Progenitor cell of endocrine pancreas (in vitro differentiated cells): ENCODE measurements around the gene REL. TPM values are rescaled to one million over a fixed set of nuclear protein-coding genes. Genes with fewer than 3 reads are reported as not detected.

Experiments used
- DNase-seq: peaks from one replicate; pipeline ENCODE4 v3.0.0; 2021; ENCODE audit warnings: low spot score; ENCODE audit not compliant: unreplicated experiment
- H3K27ac Mint-ChIP-seq: 2 replicates; pipeline ENCODE4 v1.8.0; 2021; ENCODE audit warnings: mild to moderate bottlenecking, moderate library complexity, mixed read lengths
- H3K27me3 Mint-ChIP-seq: 2 replicates; pipeline ENCODE4 v1.8.0; 2021; ENCODE audit warnings: mixed read lengths
- H3K36me3 Mint-ChIP-seq: 2 replicates; pipeline ENCODE4 v1.8.0; 2022; ENCODE audit warnings: mixed read lengths; ENCODE audit not compliant: insufficient read depth
- H3K4me1 Mint-ChIP-seq: 2 replicates; pipeline ENCODE4 v1.8.0; 2021; ENCODE audit warnings: low read depth, mixed read lengths
- H3K4me3 Mint-ChIP-seq: 2 replicates; pipeline ENCODE4 v1.8.0; 2021; ENCODE audit warnings: low read depth, mild to moderate bottlenecking, moderate library complexity, mixed read lengths
- H3K9me3 Mint-ChIP-seq: 2 replicates; pipeline ENCODE4 v1.8.0; 2021; ENCODE audit warnings: low read depth, mixed read lengths
- CTCF ChIP-seq: fragments of 200-600 bp; sonication (generic); IDR thresholded peaks from one replicate; pipeline ENCODE4 v1.5.0; 2021; ENCODE audit warnings: antibody characterized with exemption, mild to moderate bottlenecking; ENCODE audit not compliant: unreplicated experiment
- total RNA-seq: library from RNA; stranded (reverse); gene quantifications from 2 replicates; pipeline ENCODE4 v1.2.1, GENCODE V29; 2021

REL gene
- total RNA-seq, 1 donor from 2014 or later = 11.9 TPM

GRCh38 chr2:60957643-60958042, 76.3 kb downstream of the REL start:
- H3K9me3 Mint-ChIP-seq = no peaks in the 10 kb centered on the region
- DNase-seq = no peak
- H3K27me3 Mint-ChIP-seq = no peaks in the 10 kb centered on the region
- no peak overlapping the region for H3K4me3 Mint-ChIP-seq
- H3K4me1 Mint-ChIP-seq = no peaks in the 10 kb centered on the region
- H3K36me3 Mint-ChIP-seq = peaks cover 7% of the 10 kb centered on the region
- no peak for TF ChIP-seq CTCF
- H3K27ac Mint-ChIP-seq = no peak overlapping the region

- no peak for DNase-seq
- Mint-ChIP-seq H3K27ac (no peak overlapping the region), H3K4me1 (no peaks in the 10 kb centered on the region), H3K4me3 (no peak overlapping the region), H3K9me3 (no peaks in the 10 kb centered on the region), H3K27me3 (no peaks in the 10 kb centered on the region), H3K36me3 (peaks cover 2% of the 10 kb centered on the region)
- TF ChIP-seq CTCF = no peak
Observed at GRCh38 chr2:60958361-60958760, 77.0 kb downstream of the REL start.

- Mint-ChIP-seq H3K9me3 (no peaks in the 10 kb centered on the region), H3K27ac (no peak overlapping the region), H3K36me3 (no peaks in the 10 kb centered on the region), H3K4me3 (no peak overlapping the region), H3K27me3 (no peaks in the 10 kb centered on the region), H3K4me1 (no peaks in the 10 kb centered on the region)
- DNase-seq = no peak
- TF ChIP-seq CTCF = no peak
Observed at GRCh38 chr2:60958800-60959199, 77.4 kb downstream of the REL start.

- Mint-ChIP-seq H3K36me3 (no peaks in the 10 kb centered on the region), H3K27me3 (no peaks in the 10 kb centered on the region), H3K4me3 (no peak overlapping the region), H3K4me1 (no peaks in the 10 kb centered on the region), H3K27ac (no peak overlapping the region), H3K9me3 (no peaks in the 10 kb centered on the region)
- no peak for TF ChIP-seq CTCF
- no peak for DNase-seq
Observed at GRCh38 chr2:60959501-60959900, 78.1 kb downstream of the REL start.

- Mint-ChIP-seq H3K4me1 (peaks cover 5% of the 10 kb centered on the region), H3K9me3 (no peaks in the 10 kb centered on the region), H3K36me3 (no peaks in the 10 kb centered on the region)
Observed at GRCh38 chr2:60960706-60961105, 79.3 kb downstream of the REL start.

More at GRCh38 chr2:60960706-60961105, 79.3 kb downstream of the REL start:
- no peak for TF ChIP-seq CTCF
- no peak overlapping the region for H3K27ac Mint-ChIP-seq
- no peak overlapping the region for H3K4me3 Mint-ChIP-seq
- H3K27me3 Mint-ChIP-seq = no peaks in the 10 kb centered on the region
- no peak for DNase-seq
